RWPE2 (cell line): ENCODE data around the gene CPSF7.

ENCODE experiments used
- ATAC-seq: fragments of 200-7000 bp; cut with Tn5 transposase; 3 replicates; pipeline ENCODE4 v1.9.1; 2021; ENCODE audit warnings: low read depth
- DNase-seq: peaks from one replicate; pipeline ENCODE4 v3.0.0-alpha.2; 2020; ENCODE audit warnings: low spot score
- H3K27ac ChIP-seq: fragments of 450-650 bp; 2 replicates; pipeline ENCODE4 v1.5.1; 2017; ENCODE audit warnings: mild to moderate bottlenecking; ENCODE audit not compliant: poor library complexity, severe bottlenecking
- H3K27me3 ChIP-seq: fragments of 250-450 bp; sonication (Bioruptor Pico); 2 replicates; pipeline ENCODE4 v1.5.1; 2021; ENCODE audit warnings: mild to moderate bottlenecking, moderate library complexity; ENCODE audit not compliant: insufficient read depth, poor library complexity, severe bottlenecking
- H3K36me3 ChIP-seq: fragments of 250-450 bp; sonication (Bioruptor Pico); 2 replicates; pipeline ENCODE4 v1.5.1; 2020; ENCODE audit warnings: low read depth, mild to moderate bottlenecking, moderate library complexity
- H3K4me1 ChIP-seq: fragments of 250-450 bp; sonication (Bioruptor Pico); 2 replicates; pipeline ENCODE4 v1.5.1; 2021; ENCODE audit warnings: mild to moderate bottlenecking, moderate library complexity; ENCODE audit not compliant: insufficient read depth, poor library complexity, severe bottlenecking
- H3K4me3 ChIP-seq: fragments of 250-450 bp; sonication (Bioruptor Pico); 2 replicates; pipeline ENCODE4 v1.5.1; 2021; ENCODE audit warnings: mild to moderate bottlenecking, moderate library complexity; ENCODE audit not compliant: severe bottlenecking
- H3K9me3 ChIP-seq: fragments of 250-450 bp; sonication (Bioruptor Pico); 2 replicates; pipeline ENCODE4 v1.5.1; 2021; ENCODE audit warnings: mild to moderate bottlenecking, moderate library complexity; ENCODE audit not compliant: severe bottlenecking
- CTCF ChIP-seq: fragments of 450-650 bp; IDR thresholded peaks from one replicate; pipeline ENCODE4 v1.5.1; 2017; ENCODE audit warnings: mild to moderate bottlenecking, moderate library complexity; ENCODE audit not compliant: poor library complexity, severe bottlenecking

Gene CPSF7

DNA sequence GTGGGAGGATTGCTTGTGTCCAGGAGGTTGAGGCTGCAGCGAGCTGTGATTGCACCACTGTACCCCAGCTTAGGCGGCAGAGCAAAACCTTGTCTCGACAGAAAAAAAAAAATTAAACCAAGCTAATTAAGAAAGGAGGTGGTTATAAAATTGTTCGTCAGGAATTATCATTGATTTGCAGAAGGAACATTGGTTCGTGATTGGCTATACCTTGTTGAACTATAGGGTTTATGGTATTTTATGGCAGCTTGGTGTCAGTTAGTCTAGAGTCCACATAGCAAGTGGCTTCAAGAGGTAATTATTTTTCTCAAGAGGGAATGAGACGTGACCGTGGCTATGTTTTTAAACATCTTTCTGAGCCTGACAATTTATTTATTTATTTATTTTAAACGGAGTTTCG is 48.9 kb downstream of the CPSF7 start:
- DNase-seq (no peak), ATAC-seq (no peak)
- no peak overlapping the region for H3K4me3 ChIP-seq
- H3K27me3 ChIP-seq = no peaks in the 10 kb centered on the region
- H3K4me1 ChIP-seq = peaks cover 15% of the 10 kb centered on the region
- no peak overlapping the region for H3K27ac ChIP-seq
- no peaks in the 10 kb centered on the region for H3K9me3 ChIP-seq
- no peak for TF ChIP-seq CTCF
- no peaks in the 10 kb centered on the region for H3K36me3 ChIP-seq

- ATAC-seq (peak; percentile 93), DNase-seq (no peak)
- Histone ChIP-seq H3K27me3 (no peaks in the 10 kb centered on the region), H3K27ac (peak overlapping the region; percentile 81), H3K36me3 (0 out of 2 replicates have a peak, but pooled peaks cover 9% of the 10 kb centered on the region), H3K9me3 (no peaks in the 10 kb centered on the region), H3K4me1 (peaks cover 15% of the 10 kb centered on the region), H3K4me3 (no peak overlapping the region)
- no peak for TF ChIP-seq CTCF
Observed at GRCh38 chr11:61378713-61379313, 51.0 kb downstream of the CPSF7 start.

DNA sequence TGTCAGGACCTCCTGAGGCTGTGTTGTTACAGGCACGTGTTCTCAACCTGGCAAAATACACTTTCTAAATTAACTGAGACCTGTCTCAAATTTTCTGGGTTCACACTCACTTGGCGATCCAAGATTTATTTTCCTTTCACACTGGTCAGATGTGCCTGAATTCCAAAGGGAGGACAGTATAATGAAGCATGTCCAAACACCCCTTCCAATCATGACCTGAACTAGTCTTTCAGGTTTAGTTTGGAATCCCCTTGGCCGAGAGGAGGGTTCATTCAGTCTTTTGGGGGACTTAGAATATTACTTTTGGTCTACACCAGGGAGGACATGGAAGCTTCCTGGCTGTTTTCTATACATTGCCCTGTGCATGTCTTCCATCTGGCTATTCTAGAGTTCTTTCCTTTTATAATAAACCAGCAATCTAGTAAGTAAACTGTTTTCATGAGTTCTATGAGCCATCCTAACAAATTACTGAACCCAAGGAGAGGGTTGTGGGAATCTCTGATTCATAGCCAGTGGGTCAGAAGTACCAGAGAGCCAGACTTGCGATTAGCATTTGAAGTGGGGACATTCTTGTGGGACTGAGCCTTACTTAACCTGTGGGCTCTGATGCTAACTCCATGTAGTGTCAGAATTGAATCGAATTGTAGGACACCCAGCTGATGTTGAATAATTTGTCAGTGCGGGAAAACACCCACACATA is 52.2 kb downstream of the CPSF7 start:
- TF ChIP-seq CTCF = no peak
- ATAC-seq (no peak), DNase-seq (no peak)
- Histone ChIP-seq H3K4me1 (peaks cover 15% of the 10 kb centered on the region), H3K27me3 (no peaks in the 10 kb centered on the region), H3K27ac (peak overlapping the region; percentile 81), H3K36me3 (0 out of 2 replicates have a peak, but pooled peaks cover 9% of the 10 kb centered on the region), H3K4me3 (no peak overlapping the region), H3K9me3 (peaks cover 6% of the 10 kb centered on the region)

DNA sequence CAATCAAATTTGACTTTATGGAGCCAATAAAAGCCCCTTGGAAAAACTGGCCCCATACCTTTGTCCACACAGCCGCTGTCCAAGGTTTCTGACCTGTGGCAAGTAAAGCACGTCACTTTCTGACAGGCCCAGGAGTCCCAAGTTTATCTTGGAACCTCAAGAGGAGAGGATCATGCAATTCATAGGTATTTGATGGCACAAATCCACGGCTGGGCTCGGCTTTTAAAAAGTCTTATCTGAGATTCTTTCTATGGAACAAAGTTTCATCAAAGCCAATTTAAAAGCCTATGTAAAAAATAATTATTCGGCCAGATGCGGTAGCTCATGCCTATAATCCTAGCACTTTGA is 54.0 kb downstream of the CPSF7 start:
- no peak overlapping the region for H3K4me3 ChIP-seq
- H3K9me3 ChIP-seq = peaks cover 8% of the 10 kb centered on the region
- H3K4me1 ChIP-seq = peaks cover 15% of the 10 kb centered on the region
- ATAC-seq (no peak), DNase-seq (no peak)
- no peak overlapping the region for H3K27ac ChIP-seq
- H3K36me3 ChIP-seq = peaks cover 12% of the 10 kb centered on the region; the same call in 1 of the 2 replicates
- no peak for TF ChIP-seq CTCF
- H3K27me3 ChIP-seq = no peaks in the 10 kb centered on the region

DNA sequence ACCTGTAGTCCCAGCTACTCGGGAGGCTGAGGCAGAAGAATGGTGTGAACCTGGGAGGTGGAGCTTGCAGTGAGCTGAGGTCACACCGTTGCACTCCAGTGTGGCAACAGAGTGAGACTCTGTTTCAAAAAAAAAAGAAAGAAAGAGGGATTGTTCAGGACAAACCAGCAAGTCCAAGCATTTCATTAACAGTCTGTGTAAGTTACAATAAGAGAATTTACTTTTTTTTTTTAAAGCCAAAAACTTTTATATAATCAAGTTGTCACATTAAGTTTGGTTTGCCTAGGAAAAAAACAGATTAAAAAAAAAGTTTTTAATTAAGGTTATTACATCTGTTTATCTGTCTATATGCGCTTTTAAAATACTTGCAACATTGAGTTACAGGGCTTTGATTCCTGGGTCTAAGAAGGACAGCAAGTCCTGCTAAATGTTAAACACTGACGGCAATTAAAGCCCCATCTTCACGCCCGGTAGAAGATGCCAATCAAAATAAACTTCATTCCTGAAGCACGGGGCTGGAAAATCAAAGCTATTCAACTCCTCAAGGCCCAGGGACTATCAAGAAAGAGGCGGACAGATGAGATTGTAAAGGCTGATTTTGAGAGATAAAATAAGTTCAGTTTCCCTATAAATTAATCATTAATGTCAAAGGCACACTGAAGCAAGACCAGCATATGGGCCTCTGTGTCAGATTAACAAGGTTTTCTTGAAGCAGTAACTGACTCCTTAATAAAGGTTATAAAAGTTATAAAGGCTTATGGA is 56.9 kb downstream of the CPSF7 start:
- peaks cover 20% of the 10 kb centered on the region for H3K4me1 ChIP-seq
- H3K27me3 ChIP-seq = no peaks in the 10 kb centered on the region
- no peak overlapping the region for H3K4me3 ChIP-seq
- peaks cover 26% of the 10 kb centered on the region for H3K36me3 ChIP-seq
- H3K27ac ChIP-seq = no peak overlapping the region
- DNase-seq (no peak), ATAC-seq (no peak)
- TF ChIP-seq CTCF = no peak
- peaks cover 8% of the 10 kb centered on the region for H3K9me3 ChIP-seq
